GM18858 (cell line): Measurements from ENCODE around the gene EFCAB5.
"Not testable (repeated sequence)": the region's sequence is repeated elsewhere in the genome, so short reads cannot be mapped to it uniquely, and the experiment has no call there.

Source experiments
- ATAC-seq: cut with Tn5 transposase; IDR thresholded peaks from one replicate; pipeline ENCODE4 v1.9.1; 2021; ENCODE audit not compliant: unreplicated experiment

Gene EFCAB5

GRCh38 chr17:30002088-30002487 lies 60.7 kb downstream of the EFCAB5 start:
- ATAC-seq: no peak

GRCh38 chr17:30005709-30006320 lies 64.4 kb downstream of the EFCAB5 start:
- no peak for ATAC-seq

DNA sequence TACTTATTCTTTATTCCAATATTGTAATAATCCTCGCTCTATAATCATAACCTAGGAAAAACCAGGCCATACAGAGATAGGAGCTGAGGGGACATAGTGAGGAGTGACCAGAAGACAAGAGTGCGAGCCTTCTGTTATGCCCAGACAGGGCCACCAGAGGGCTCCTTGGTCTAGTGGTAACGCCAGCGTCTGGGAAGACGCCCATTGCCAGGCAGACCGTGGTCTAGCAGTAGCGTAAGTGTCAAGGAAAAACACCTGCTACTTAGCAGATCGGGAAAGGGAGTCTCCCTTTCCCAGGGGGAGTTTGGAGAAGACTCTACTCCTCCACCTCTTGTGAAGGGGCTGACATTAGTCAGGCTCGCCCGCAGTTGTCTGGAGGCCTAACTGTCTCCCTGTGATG lies 70.5 kb downstream of the EFCAB5 start:
- not testable (repeated sequence) for ATAC-seq

DNA sequence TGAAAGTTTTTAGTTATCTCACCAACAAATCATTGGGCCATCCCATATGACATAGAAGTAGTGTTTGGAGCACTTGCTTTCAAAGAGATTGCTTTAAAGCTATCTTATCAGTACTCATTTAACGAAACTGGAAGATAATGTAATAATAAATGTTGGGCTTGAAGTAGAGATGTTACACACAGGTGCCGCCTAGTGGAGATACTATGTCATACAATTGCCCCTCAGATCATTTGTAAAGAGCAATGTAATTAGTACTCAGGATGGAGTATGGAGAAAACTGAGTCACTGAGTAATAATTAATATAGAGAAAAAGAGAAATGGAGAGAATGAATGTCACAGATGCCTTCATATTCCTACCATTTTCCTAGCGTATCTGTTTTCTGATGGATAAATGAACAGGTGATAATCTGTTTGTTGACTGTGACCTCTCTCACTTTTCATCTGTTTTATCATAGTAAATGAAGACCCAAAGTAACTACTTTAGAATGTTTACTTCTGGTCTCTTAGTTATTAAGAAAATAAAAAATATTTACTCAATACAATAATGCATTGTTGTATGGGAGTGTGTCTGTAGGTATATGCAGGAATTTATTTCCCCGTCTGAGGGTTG lies 80.4 kb downstream of the EFCAB5 start:
- ATAC-seq: no peak

DNA sequence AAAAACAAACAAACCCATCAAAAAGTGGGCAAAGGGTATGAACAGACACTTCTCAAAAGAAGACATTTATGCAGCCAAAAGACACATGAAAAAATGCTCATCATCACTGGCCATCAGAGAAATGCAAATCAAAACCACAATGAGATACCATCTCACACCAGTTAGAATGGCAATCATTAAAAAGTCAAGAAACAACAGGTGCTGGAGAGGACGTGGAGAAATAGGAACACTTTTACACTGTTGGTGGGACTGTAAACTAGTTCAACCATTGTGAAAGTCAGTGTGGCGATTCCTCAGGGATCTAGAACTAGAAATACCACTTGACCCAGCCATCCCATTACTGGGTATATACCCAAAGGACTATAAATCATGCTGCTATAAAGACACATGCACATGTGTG lies 83.9 kb downstream of the EFCAB5 start:
- ATAC-seq: not testable (repeated sequence)

- no peak for ATAC-seq
These were observed 86.2 kb downstream of the EFCAB5 start for GRCh38 chr17:30027676-30028075.

- ATAC-seq: no peak
These were observed 89.9 kb downstream of the EFCAB5 start for GRCh38 chr17:30031214-30031869.

DNA sequence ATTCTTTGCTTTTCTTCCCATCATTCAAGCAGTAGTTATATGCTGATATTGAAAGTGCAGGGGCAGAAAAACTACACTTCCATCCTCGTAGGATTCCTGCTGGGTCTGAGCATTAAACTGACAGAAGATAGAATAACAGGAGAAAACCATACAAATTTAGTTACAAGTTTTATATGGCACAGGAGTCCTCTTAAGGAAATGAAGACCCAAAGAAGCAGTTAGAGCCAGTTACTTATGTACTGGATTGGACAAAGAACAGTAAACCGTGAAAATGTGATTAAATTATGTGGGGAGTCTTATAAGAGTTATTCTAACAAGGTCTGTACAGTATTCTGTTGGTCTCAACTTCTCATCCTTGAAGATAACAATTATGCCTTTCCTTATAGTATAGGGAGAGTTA lies 93.9 kb downstream of the EFCAB5 start:
- ATAC-seq: no peak

GRCh38 chr17:30040719-30041518 lies 99.5 kb downstream of the EFCAB5 start:
- ATAC-seq: not testable (repeated sequence)

- ATAC-seq: no peak
These were observed 100.1 kb downstream of the EFCAB5 start for GRCh38 chr17:30041551-30041950.

DNA sequence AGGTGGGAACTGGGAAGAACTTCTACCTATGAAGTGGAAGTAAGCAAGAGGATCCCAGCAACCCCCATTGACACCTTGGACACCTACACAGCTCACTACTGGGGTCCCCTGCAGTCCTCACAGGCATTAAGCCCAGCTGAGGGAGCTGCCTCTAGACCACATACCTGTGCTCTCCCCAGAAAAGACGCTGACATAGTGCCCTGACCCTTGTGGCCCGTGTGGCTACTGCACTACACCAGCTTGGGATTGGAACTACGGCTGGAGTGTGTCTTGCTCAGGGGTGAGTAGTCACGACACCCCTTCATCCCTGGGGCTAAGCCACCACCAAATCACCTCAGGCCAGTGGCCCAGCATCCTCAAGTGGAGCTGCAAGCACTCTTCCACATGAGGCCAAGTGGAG lies 120.9 kb downstream of the EFCAB5 start:
- ATAC-seq: no peak

- no peak for ATAC-seq
These were observed 123.3 kb downstream of the EFCAB5 start for GRCh38 chr17:30064738-30065137.

- ATAC-seq: no peak
These were observed 127.0 kb downstream of the EFCAB5 start for GRCh38 chr17:30068465-30068864.

DNA sequence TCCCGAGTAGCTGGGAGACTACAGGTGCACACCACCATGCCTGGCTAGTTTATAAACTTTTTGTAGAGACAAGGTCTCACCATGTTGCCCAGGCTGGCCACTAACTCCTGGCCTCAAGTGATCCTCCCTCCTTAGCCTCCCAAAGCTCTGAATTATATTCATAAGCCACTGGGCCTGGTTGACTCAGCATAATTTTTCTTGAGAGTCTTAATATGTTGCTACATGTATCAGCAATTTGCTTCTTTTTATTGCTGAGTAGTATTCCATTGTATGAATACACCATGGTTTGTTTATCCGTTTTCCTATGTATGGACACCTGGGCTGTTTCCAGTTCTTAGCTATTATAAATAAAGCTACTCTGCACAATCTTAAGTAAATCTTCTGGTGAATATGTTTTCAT lies 132.8 kb downstream of the EFCAB5 start:
- ATAC-seq: no peak

DNA sequence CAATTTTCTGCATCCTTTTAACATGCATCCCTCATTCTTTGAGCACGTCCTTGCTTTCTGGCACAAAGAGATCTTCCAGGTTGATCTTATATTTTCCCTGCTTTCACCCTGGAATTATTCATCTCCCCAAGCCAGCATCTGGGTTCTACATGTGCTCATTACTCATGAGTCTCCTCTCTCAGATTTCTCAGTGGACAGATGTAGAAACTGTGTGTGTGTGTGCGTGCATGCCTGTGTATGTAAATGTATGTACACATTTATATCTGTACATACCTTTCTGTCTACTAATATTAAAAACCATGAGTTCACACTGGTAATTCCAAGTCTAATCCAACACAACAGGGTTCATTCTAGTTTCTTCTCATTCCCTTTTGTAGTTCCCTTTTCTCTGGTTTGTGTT lies 133.3 kb downstream of the EFCAB5 start:
- no peak for ATAC-seq

GRCh38 chr17:30082773-30083172 lies 141.3 kb downstream of the EFCAB5 start:
- ATAC-seq: no peak

DNA sequence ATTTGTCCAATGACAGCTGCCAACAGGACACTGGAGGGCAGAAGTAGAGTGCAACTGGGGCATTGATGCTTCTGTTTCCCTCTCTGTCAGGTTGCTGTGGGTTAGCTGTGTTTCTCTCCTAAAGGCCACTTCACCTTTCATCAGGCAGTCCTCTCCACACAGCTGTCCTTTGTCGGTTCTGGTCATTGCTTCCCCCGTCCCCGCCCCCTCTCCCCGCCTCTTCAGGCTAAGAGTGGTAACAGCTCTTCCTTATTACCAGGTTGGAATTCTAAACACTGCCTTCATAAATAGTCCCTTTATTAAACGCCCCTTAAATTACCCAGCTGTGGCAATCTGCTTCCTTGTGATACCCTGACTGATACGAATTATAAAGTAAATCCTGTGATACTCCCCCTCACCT lies 143.4 kb downstream of the EFCAB5 start:
- ATAC-seq: no peak

GRCh38 chr17:30086896-30087295 lies 145.5 kb downstream of the EFCAB5 start:
- ATAC-seq: no peak

DNA sequence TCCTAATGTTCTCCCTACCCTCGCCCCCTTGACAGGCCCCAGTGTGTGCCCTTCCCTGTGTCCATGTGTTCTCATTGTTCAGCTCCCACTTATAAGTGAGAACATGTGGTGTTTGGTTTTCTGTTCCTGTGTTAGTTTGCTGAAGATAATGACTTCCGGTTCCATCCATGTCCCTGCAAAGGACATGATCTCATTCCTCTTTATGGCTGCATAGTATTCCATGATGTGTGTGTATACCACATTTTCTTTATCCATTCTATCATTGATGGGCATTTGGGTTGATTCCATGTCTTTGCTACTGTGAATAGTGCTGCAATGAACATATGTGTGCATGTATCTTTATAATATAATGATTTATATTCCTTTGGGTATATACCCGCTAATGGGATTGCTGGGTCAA lies 146.0 kb downstream of the EFCAB5 start:
- ATAC-seq: not testable (repeated sequence)

GRCh38 chr17:30091121-30091670 lies 149.8 kb downstream of the EFCAB5 start:
- ATAC-seq: no peak

GRCh38 chr17:30091771-30092170 lies 150.3 kb downstream of the EFCAB5 start:
- ATAC-seq: no peak
